ENCODE results near the gene PILRB. TPM values are rescaled to one million over a fixed set of nuclear protein-coding genes. Genes with fewer than 3 reads are reported as not detected.
"Not testable (repeated sequence)": the region's sequence is repeated elsewhere in the genome, so short reads cannot be mapped to it uniquely, and the experiment has no call there.

The PILRB gene
- total RNA-seq, 1 donor from 2014 or later: 21.1 TPM

DNA sequence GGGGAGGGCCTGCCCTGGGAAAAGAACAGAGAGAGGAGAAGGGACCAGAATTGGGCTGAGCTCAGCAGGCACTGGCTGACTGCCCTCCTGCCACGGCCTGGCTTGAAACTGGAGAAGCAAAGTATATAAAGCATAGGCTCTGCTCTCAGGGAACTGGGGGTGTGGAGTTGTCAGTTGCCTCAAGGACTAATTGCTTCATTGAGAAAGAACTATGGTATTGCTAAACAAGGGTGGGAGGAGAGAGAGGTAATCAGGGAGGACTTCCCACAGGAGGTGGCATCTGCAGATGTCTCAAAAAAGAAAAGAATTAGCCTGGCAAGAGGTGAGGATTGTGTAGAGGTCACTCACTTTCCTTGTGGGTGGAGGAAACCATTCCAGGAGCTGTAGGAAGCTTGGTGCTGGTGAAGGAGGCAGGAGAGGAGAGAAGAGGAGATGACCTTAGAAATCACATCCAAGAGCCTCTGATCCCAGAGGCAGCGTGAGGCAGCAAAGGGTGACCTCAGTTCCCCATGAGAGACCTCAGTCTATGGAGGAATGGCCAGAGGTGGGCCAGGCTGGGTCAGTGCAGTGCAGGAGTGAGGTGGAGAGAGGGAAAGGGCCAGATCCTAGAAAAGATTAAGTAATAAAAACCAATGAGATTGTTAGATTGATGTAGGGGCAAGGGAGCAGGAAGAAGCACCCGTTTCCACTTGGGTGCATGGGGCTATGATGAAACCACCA is 2.4 kb downstream of the PILRB start:
- H3K4me1 Mint-ChIP-seq (ENCODE audit: low read depth, unreplicated experiment): no peaks in the 10 kb centered on the region
- peak overlapping the region; percentile 48 for H3K27ac Mint-ChIP-seq (ENCODE audit: unreplicated experiment)
- no peak overlapping the region for H3K4me3 Mint-ChIP-seq (ENCODE audit: unreplicated experiment)
- H2AFZ ChIP-seq (ENCODE audit: low read depth, low read length): no peak overlapping the region
- H3K27ac ChIP-seq (ENCODE audit: low read depth, low read length): no peak overlapping the region
- no peaks in the 10 kb centered on the region for H3K27me3 Mint-ChIP-seq (ENCODE audit: low read depth, unreplicated experiment)
- H3K9me3 ChIP-seq (ENCODE audit: insufficient read depth, low read depth, low read length): no peaks in the 10 kb centered on the region
- FAIRE-seq (no peak), DNase-seq (ENCODE audit: low read depth) (no peak)
- H3K36me3 Mint-ChIP-seq (ENCODE audit: low read depth, unreplicated experiment): peaks cover 38% of the 10 kb centered on the region
- H3K27me3 ChIP-seq (ENCODE audit: insufficient read depth, low read length): no peaks in the 10 kb centered on the region
- H3K36me3 ChIP-seq (ENCODE audit: insufficient read depth, low read length): peaks cover 48% of the 10 kb centered on the region
- H3K4me3 ChIP-seq (ENCODE audit: insufficient read depth, low read depth, low read length): no peak overlapping the region
- peaks cover 8% of the 10 kb centered on the region for H4K20me1 ChIP-seq (ENCODE audit: insufficient read depth, low read length)
- H3K9me3 Mint-ChIP-seq (ENCODE audit: unreplicated experiment): no peaks in the 10 kb centered on the region
- no peak overlapping the region for H3K4me2 ChIP-seq (ENCODE audit: low read length)
- H3K79me2 ChIP-seq (ENCODE audit: insufficient read depth, low read length): no peaks in the 10 kb centered on the region
- no peak for TF ChIP-seq EZH2 (IDR thresholded peaks at IDR 0.05; ENCODE audit: insufficient read depth, low read length)
- TF ChIP-seq, protein P1, sequence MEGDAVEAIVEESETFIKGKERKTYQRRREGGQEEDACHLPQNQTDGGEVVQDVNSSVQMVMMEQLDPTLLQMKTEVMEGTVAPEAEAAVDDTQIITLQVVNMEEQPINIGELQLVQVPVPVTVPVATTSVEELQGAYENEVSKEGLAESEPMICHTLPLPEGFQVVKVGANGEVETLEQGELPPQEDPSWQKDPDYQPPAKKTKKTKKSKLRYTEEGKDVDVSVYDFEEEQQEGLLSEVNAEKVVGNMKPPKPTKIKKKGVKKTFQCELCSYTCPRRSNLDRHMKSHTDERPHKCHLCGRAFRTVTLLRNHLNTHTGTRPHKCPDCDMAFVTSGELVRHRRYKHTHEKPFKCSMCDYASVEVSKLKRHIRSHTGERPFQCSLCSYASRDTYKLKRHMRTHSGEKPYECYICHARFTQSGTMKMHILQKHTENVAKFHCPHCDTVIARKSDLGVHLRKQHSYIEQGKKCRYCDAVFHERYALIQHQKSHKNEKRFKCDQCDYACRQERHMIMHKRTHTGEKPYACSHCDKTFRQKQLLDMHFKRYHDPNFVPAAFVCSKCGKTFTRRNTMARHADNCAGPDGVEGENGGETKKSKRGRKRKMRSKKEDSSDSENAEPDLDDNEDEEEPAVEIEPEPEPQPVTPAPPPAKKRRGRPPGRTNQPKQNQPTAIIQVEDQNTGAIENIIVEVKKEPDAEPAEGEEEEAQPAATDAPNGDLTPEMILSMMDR (IDR thresholded peaks at IDR 0.05; ENCODE audit: insufficient read depth, low read depth, low read length): no peak
- H3K9ac ChIP-seq (ENCODE audit: low read length): no peak overlapping the region
- H3K4me1 ChIP-seq (ENCODE audit: insufficient read depth, low read length): no peaks in the 10 kb centered on the region

DNA sequence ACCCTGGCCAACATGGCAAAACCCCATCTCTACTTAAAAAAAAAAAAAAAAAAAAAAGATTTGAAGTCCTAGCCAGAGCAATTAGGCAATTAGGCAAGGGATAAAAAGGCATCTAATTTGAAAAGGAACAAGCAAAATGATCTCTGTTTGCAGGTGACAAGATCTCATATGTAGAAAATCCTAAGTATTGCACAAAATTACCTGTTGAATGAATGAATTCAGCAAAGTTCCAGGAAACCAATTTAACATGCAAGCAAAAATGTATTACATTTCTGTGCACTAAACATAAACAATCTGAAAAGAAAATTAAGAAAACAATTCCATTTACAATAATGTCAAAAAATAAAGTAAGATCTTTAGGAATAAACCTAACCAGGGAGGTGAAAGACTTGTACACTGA is 5.2 kb downstream of the PILRB start:
- no peak overlapping the region for H3K27ac Mint-ChIP-seq (ENCODE audit: unreplicated experiment)
- H3K4me1 Mint-ChIP-seq (ENCODE audit: low read depth, unreplicated experiment): no peaks in the 10 kb centered on the region
- peaks cover 34% of the 10 kb centered on the region for H3K36me3 Mint-ChIP-seq (ENCODE audit: low read depth, unreplicated experiment)
- Histone ChIP-seq H3K9me3 (ENCODE audit: insufficient read depth, low read depth, low read length) (no peaks in the 10 kb centered on the region), H2AFZ (ENCODE audit: low read depth, low read length) (no peak overlapping the region), H3K27ac (ENCODE audit: low read depth, low read length) (no peak overlapping the region), H3K27me3 (ENCODE audit: insufficient read depth, low read length) (no peaks in the 10 kb centered on the region), H3K9ac (ENCODE audit: low read length) (no peak overlapping the region), H3K4me1 (ENCODE audit: insufficient read depth, low read length) (no peaks in the 10 kb centered on the region), H3K4me3 (ENCODE audit: insufficient read depth, low read depth, low read length) (no peak overlapping the region), H3K36me3 (ENCODE audit: insufficient read depth, low read length) (peaks cover 45% of the 10 kb centered on the region), H4K20me1 (ENCODE audit: insufficient read depth, low read length) (peaks cover 8% of the 10 kb centered on the region), H3K79me2 (ENCODE audit: insufficient read depth, low read length) (no peaks in the 10 kb centered on the region), H3K4me2 (ENCODE audit: low read length) (no peak overlapping the region)
- H3K27me3 Mint-ChIP-seq (ENCODE audit: low read depth, unreplicated experiment): no peaks in the 10 kb centered on the region
- no peak for TF ChIP-seq EZH2 (IDR thresholded peaks at IDR 0.05; ENCODE audit: insufficient read depth, low read length)
- TF ChIP-seq, protein P1 (IDR thresholded peaks at IDR 0.05; ENCODE audit: insufficient read depth, low read depth, low read length): no peak
- H3K4me3 Mint-ChIP-seq (ENCODE audit: unreplicated experiment): no peak overlapping the region
- DNase-seq (ENCODE audit: low read depth) (no peak), FAIRE-seq (no peak)
- H3K9me3 Mint-ChIP-seq (ENCODE audit: unreplicated experiment): no peaks in the 10 kb centered on the region

DNA sequence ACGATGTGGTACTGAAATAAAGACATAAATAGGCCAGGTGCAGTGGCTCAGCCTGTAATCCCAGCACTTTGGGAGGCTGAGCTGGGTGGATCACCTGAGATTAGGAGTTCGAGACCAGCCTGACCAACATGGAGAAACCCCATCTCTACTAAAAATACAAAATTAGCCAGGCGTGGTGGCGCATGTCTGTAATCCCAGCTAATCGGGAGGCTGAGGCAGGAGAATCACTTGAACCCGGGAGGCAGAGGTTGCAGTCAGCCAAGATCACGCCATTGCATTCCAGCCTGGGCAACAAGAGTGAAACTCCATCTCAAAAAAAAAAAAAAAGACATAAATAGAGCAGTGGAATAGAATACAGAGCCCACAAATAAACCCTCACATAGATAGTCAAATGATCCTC is 5.9 kb downstream of the PILRB start:
- H3K4me2 ChIP-seq (ENCODE audit: low read length); DNase-seq (ENCODE audit: low read depth): not testable (repeated sequence)

More for the DNA sequence above, 5.9 kb downstream of the PILRB start:
- H3K27ac ChIP-seq (ENCODE audit: low read depth, low read length); H3K27me3 Mint-ChIP-seq (ENCODE audit: low read depth, unreplicated experiment); H3K4me3 ChIP-seq (ENCODE audit: insufficient read depth, low read depth, low read length); H3K9me3 ChIP-seq (ENCODE audit: insufficient read depth, low read depth, low read length); H2AFZ ChIP-seq (ENCODE audit: low read depth, low read length); H3K9me3 Mint-ChIP-seq (ENCODE audit: unreplicated experiment); FAIRE-seq; H3K27ac Mint-ChIP-seq (ENCODE audit: unreplicated experiment); H3K4me3 Mint-ChIP-seq (ENCODE audit: unreplicated experiment); H3K79me2 ChIP-seq (ENCODE audit: insufficient read depth, low read length); H3K4me1 Mint-ChIP-seq (ENCODE audit: low read depth, unreplicated experiment); H3K27me3 ChIP-seq (ENCODE audit: insufficient read depth, low read length); H3K4me1 ChIP-seq (ENCODE audit: insufficient read depth, low read length); H4K20me1 ChIP-seq (ENCODE audit: insufficient read depth, low read length); H3K9ac ChIP-seq (ENCODE audit: low read length): not testable (repeated sequence)
- peaks cover 43% of the 10 kb centered on the region for H3K36me3 ChIP-seq (ENCODE audit: insufficient read depth, low read length)
- H3K36me3 Mint-ChIP-seq (ENCODE audit: low read depth, unreplicated experiment): peaks cover 33% of the 10 kb centered on the region
